LNCaP clone FGC (cell line): ENCODE results near the gene PTGES2.

Experiments used
- DNase-seq: peaks from one replicate; pipeline ENCODE4 v3.0.0-alpha.2; 2011; ENCODE audit warnings: low read depth
- H3K4me3 ChIP-seq: 2 replicates; pipeline ENCODE4 v1.5.1; 2011; ENCODE audit warnings: mild to moderate bottlenecking, low read depth, low read length, control low read depth
- CTCF ChIP-seq: IDR thresholded peaks from 2 replicates; pipeline ENCODE4 v1.5.1; 2012; ENCODE audit warnings: mild to moderate bottlenecking; ENCODE audit not compliant: control insufficient read depth, insufficient read depth; ENCODE audit errors: extremely low read depth

The PTGES2 gene

GRCh38 chr9:128153060-128153946 is 25.8 kb upstream of the PTGES2 start:
- no peak for TF ChIP-seq CTCF
- no peak overlapping the region for H3K4me3 ChIP-seq

DNA sequence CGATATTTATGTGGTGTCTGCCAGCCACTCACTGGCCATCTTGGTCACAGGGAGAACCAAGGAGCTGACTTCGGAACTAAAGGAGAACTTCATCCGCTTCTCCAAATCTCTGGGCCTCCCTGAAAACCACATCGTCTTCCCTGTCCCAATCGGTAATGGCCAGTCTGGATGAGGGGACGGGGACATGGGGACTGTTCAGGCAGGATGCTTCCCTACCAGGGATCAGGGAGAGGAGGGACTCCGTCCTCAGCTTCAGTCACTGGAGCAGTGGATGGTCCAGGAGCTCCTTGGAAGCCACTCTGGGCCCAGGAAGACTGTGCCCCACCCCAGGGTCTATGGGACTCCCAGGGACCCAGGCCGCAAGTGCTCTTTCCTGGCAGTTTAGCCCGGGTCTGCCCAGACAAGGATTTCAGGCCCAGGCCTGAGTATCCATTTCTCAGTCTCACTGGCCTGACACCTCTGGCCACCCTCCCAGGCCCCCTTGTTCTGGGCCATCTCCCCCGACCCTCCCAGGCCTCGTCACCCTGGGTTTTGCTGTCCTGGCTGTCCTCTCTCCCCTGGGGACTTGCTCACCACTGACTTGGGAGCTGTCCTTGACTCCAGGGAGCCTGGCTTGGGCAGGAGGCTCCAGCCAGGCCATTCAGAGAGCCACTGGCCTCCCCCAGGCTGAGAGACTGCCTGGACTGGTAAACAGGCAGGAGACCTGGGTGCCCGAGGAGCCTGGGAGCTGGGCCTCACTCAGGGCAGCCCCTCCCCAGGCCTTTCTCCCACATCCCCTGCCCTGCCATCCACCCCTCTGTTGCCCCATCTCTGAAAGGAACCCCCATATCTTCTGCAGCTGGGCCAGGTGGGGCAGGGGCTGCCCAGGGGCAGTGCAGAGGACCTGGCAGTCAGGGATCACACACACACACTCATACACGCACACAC is 24.9 kb upstream of the PTGES2 start:
- H3K4me3 ChIP-seq: no peak overlapping the region
- TF ChIP-seq CTCF: no peak
- no peak for DNase-seq

More at GRCh38 chr9:128153060-128153946, 25.8 kb upstream of the PTGES2 start:
- DNase-seq: no peak

- DNase-seq: no peak
- H3K4me3 ChIP-seq: no peak overlapping the region
- no peak for TF ChIP-seq CTCF
Measured at GRCh38 chr9:128151309-128152132, 24.0 kb upstream of the PTGES2 start.

DNA sequence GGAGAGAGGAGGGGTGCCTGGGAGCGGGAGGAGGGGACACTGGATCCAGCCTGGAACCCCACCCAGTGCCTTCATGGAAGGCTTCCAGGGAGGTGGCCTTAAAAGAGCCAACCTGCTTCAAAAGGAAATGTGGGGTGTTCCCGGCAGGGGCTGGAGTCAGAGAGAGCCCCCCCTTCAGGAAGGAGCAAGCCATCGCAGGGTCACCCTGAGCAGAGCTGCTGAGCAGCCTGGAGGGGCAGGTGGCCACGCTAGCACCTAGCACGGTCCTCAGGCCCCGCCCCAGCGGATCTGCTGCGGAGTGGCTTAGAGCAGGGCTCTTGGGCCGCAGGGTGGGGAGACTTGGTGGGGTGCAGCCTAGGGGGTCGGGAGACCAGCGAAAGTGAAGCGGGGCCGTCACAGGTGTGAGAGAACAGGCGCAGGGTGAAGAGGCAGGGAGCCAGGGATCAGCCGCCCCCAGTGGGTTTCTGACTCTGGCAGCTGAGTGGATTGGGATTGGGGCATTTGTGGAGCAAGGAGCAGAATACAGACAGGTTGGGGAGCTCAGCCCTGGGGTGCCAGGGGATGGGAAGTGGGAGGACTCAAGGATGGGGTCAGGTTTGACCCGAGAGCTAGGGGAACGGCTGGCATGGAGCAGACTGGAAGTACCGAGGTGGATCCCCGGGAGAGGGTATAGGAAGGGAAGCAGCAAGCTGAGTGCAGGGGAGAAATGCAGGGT is 23.2 kb upstream of the PTGES2 start:
- no peak for TF ChIP-seq CTCF
- DNase-seq: no peak
- H3K4me3 ChIP-seq: no peak overlapping the region

GRCh38 chr9:128149951-128150593 is 22.5 kb upstream of the PTGES2 start:
- no peak for TF ChIP-seq CTCF
- H3K4me3 ChIP-seq: no peak overlapping the region
- DNase-seq: no peak
